Adrenal gland (tissue), 12 donors: ENCODE data around the gene CSNK2B. TPM values are rescaled to one million over a fixed set of nuclear protein-coding genes. Genes with fewer than 3 reads are reported as not detected.
"Not testable (repeated sequence)": the region's sequence is repeated elsewhere in the genome, so short reads cannot be mapped to it uniquely, and the experiment has no call there.

ENCODE experiments used
- DNase-seq, 7 donors: peaks; one replicate each; pipeline ENCODE4 v3.0.0-alpha.2; 2019 to 2020
- H3K27ac ChIP-seq, 5 donors: fragments of 200-600 bp; sonication (generic) in 4 of 5; 1 replicate in 3 of 5; 2 replicates in 2 of 5; pipeline versions ENCODE4 v1.5.1 to v1.8.0; 2016 to 2020; ENCODE audit warnings: mild to moderate bottlenecking in 1 of 5
- H3K27me3 ChIP-seq: fragments of 200-600 bp; 2 replicates; pipeline ENCODE4 v1.8.0; 2021
- H3K36me3 ChIP-seq, 2 donors: fragments of 200-600 bp; replicated peaks in 1 of 2; 1 replicate in 1 of 2; 2 replicates in 1 of 2; pipeline versions ENCODE4 v1.5.1 to v1.8.0; 2018 to 2022
- H3K4me1 ChIP-seq, 2 donors: fragments of 200-600 bp; replicated peaks in 1 of 2; 1 replicate in 1 of 2; 2 replicates in 1 of 2; pipeline versions ENCODE4 v1.5.1 to v1.8.0; 2018 to 2021
- H3K4me3 ChIP-seq, 4 donors: fragments of 200-600 bp; sonication (generic) in 3 of 4; one replicate each; pipeline ENCODE4 v1.5.1; 2016 to 2018
- H3K9me3 ChIP-seq, 3 donors: fragments of 200-600 bp; sonication (generic) in 1 of 3; replicated peaks in 1 of 3; 1 replicate in 2 of 3; 2 replicates in 1 of 3; pipeline versions ENCODE4 v1.5.1 to v1.8.0; 2016 to 2021
- POLR2A ChIP-seq, 2 donors: fragments of 450-650 bp; IDR thresholded peaks; one replicate each; pipeline ENCODE4 v1.6.1; 2017; ENCODE audit warnings: antibody characterized with exemption in 2 of 2, mild to moderate bottlenecking in 2 of 2, moderate library complexity in 1 of 2
- WGBS, 4 donors: extraction: QIAGEN DNeasy Blood & Tissue Kit in 2 of 4; methylation state at CpG; one replicate each; pipeline versions ENCODE4 v1.1.5 to v1.1.7; 2013 to 2017; 5-methylcytosine and 5-hydroxymethylcytosine counted together
- intact Hi-C, 2 donors: fragments of 100-400 bp; cut with DNase I; formaldehyde crosslinking; loops; one replicate each; pipeline versions ENCODE4 v1.14.1 to v1.15.0; 2022 to 2023
- polyA plus RNA-seq, 3 donors: library from polyadenylated mRNA; stranded (reverse); fragments of 200-250 nt in 2 of 3; fragments of 350-450 nt in 1 of 3; fragmentation: Illumina TruSeq in 1 of 3; extraction: RNeasy Lipid Tissue Mini Kit (QIAGEN cat#74804) in 1 of 3; gene quantifications; one replicate each; pipeline ENCODE4 v1.2.3, GENCODE V29; 2013 to 2014
- total RNA-seq, 9 donors: library from RNA; depleted of rRNA in 4 of 9; stranded (reverse); fragments of >200 nt in 4 of 9; fragments of 120-200 nt in 1 of 9; fragmentation: NEBNext Ultra II Directional in 1 of 9; extraction: Animal tissue kit (Norgen Biotek cat#: 25700) in 1 of 9; gene quantifications; one replicate each; pipeline versions ENCODE4 v1.1.0 to v1.2.4, GENCODE V29; 2013 to 2023
- TF ChIP-seq, protein P1 (sequence below), 6 experiments: fragments of 450-650 bp in 4 of 6; fragments of 200-600 bp in 2 of 6; sonication (generic) in 1 of 6; IDR thresholded peaks; 1 replicate in 5 of 6; 2 replicates in 1 of 6; pipeline versions ENCODE4 v1.5.1 to v1.8.0; 2016 to 2021; ENCODE audit warnings: antibody characterized with exemption in 6 of 6, mild to moderate bottlenecking in 2 of 6, moderate library complexity in 1 of 6
- donor health status: healthy with polysubstance abuse.
- donor health status: Bipolar disorder and iron deficiency.
- donor health status: DM: yes; HTN: yes; CAD: no.
- donor health status: DM: no; HTN: no; CAD: no.
- donor health status: DM: no; HTN: no; CAD: no.
- donor health status: DM: yes; HTN: yes; CAD: no.

Gene CSNK2B
- total and polyA plus RNA-seq, 12 donors, result 142 to 324 (median 206) TPM

DNA sequence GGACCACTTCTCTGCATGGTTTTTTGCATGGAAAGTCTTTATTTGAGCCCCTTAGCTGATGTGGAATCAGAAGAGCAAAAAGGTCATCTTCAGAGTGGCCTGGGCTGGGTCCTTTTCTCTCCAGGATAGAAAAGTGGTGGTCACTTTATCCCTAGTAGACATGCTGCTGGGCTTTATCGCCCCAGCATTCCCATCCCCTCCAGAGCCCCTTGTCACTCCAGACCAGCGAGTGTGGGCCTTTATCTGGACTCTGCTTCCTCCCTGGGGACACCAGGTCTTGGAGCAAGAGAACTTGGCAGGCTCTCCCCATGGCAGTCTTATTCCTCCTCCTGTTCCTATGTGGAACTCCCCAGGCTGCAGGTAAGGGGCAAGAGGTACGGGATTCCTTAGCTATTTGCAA, 40.7 kb downstream of the CSNK2B start, which contains the start of gene LY6G6F:
Gene LY6G6F, plus strand, starts transcription at position 268 of the 400 bp plus-strand sequence. Its CDS starts 41 bp downstream, at position 309.
- Histone ChIP-seq H3K27me3 (no peaks in the 10 kb centered on the region), H3K4me1 (peaks cover 7 to 13% of the 10 kb centered on the region in 2 donors), H3K4me3 (no peak within 1 kb of the TSS), H3K36me3 (no peaks in the 10 kb centered on the region), H3K9me3 (no peaks in the 10 kb centered on the region), H3K27ac (peak within 1 kb of the TSS in 1 of 5 donors; percentile 14)
- WGBS, 4 donors, result 55 to 75% (median 68%) methylated on average over 3 of the region's 3 CpGs
- intact Hi-C loops, result no loop called here
- DNase-seq, result no peak
- TF ChIP-seq, protein P1, sequence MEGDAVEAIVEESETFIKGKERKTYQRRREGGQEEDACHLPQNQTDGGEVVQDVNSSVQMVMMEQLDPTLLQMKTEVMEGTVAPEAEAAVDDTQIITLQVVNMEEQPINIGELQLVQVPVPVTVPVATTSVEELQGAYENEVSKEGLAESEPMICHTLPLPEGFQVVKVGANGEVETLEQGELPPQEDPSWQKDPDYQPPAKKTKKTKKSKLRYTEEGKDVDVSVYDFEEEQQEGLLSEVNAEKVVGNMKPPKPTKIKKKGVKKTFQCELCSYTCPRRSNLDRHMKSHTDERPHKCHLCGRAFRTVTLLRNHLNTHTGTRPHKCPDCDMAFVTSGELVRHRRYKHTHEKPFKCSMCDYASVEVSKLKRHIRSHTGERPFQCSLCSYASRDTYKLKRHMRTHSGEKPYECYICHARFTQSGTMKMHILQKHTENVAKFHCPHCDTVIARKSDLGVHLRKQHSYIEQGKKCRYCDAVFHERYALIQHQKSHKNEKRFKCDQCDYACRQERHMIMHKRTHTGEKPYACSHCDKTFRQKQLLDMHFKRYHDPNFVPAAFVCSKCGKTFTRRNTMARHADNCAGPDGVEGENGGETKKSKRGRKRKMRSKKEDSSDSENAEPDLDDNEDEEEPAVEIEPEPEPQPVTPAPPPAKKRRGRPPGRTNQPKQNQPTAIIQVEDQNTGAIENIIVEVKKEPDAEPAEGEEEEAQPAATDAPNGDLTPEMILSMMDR (IDR thresholded peaks at IDR 0.05), result no peak
- no peak for TF ChIP-seq POLR2A (IDR thresholded peaks at IDR 0.05)

DNA sequence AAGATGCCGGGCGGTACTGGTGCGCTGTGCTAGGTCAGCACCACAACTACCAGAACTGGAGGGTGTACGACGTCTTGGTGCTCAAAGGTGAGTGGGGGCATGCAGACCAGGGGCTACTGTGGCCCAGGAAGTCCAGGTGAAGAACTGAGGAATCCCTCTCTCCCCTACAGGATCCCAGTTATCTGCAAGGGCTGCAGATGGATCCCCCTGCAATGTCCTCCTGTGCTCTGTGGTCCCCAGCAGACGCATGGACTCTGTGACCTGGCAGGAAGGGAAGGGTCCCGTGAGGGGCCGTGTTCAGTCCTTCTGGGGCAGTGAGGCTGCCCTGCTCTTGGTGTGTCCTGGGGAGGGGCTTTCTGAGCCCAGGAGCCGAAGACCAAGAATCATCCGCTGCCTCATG, 41.8 kb downstream of the CSNK2B start:
- intact Hi-C loops, result no loop called here
- Histone ChIP-seq H3K4me3 (no peak overlapping the region), H3K27me3 (no peaks in the 10 kb centered on the region), H3K4me1 (peaks cover 0 to 6% of the 10 kb centered on the region in 2 donors), H3K9me3 (no peaks in the 10 kb centered on the region), H3K27ac (no peak overlapping the region), H3K36me3 (no peaks in the 10 kb centered on the region)
- no peak for DNase-seq
- 80 to 92% (median 87%) methylated on average over 1 to 10 of the region's 10 CpGs for WGBS, 4 donors
- TF ChIP-seq, protein P1 (IDR thresholded peaks at IDR 0.05), result no peak
- TF ChIP-seq POLR2A (IDR thresholded peaks at IDR 0.05), result no peak

DNA sequence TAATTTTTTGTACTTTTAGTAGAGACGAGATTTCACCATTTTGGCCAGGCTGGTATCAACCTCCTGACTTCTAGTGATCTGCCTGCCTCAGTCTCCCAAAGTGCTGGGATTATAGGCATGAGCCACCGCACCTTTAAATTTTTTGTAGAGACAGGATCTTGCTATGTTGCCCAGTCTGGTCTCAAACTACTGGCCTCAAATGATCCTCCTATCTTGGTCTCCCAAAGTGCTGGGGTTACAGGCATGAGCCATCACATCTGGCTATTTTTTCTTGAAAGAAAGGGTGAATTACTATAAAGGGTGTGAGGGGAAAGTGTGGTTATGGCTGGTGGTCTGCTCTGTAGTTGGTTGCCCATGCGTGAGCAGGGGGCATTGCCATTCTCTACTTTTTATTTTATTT, 42.3 kb downstream of the CSNK2B start:
- no peaks in the 10 kb centered on the region for H3K36me3 ChIP-seq
- peaks cover 0 to 6% of the 10 kb centered on the region in 2 donors for H3K4me1 ChIP-seq
- H3K27me3 ChIP-seq, result no peaks in the 10 kb centered on the region
- DNase-seq, result no peak
- no peak overlapping the region for H3K27ac ChIP-seq
- intact Hi-C loops, result no loop called here
- TF ChIP-seq POLR2A (IDR thresholded peaks at IDR 0.05), result no peak
- TF ChIP-seq, protein P1 (IDR thresholded peaks at IDR 0.05), result no peak
- 86 to 92% (median 90%) methylated on average over 3 of the region's 3 CpGs for WGBS, 4 donors
- no peaks in the 10 kb centered on the region for H3K9me3 ChIP-seq
- no peak overlapping the region for H3K4me3 ChIP-seq

DNA sequence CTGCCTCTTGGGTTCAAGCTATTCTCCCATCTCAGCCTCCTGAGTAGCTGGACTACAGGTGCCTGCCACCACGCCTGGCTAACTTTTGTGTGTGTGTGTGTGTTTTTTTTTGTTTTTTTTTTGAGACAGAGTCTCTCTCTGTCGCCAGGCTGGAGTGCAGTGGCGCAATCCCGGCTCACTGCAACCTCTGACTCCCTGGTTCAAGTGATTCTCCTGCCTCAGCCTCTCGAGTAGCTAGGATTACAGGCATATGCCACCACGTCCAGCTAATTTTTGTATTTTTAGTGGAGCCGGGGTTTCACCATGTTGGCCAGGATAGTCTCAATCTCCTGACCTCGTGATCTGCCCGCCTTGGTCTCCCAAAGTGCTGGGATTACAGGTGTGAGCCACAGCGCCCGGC, 43.3 kb downstream of the CSNK2B start:
- H3K4me1 ChIP-seq, H3K27ac ChIP-seq, H3K4me3 ChIP-seq, H3K27me3 ChIP-seq, H3K9me3 ChIP-seq, H3K36me3 ChIP-seq, intact Hi-C loops, DNase-seq: not testable (repeated sequence)
- WGBS, 4 donors, result 79 to 94% (median 86%) methylated on average over 10 to 11 of the region's 11 CpGs

DNA sequence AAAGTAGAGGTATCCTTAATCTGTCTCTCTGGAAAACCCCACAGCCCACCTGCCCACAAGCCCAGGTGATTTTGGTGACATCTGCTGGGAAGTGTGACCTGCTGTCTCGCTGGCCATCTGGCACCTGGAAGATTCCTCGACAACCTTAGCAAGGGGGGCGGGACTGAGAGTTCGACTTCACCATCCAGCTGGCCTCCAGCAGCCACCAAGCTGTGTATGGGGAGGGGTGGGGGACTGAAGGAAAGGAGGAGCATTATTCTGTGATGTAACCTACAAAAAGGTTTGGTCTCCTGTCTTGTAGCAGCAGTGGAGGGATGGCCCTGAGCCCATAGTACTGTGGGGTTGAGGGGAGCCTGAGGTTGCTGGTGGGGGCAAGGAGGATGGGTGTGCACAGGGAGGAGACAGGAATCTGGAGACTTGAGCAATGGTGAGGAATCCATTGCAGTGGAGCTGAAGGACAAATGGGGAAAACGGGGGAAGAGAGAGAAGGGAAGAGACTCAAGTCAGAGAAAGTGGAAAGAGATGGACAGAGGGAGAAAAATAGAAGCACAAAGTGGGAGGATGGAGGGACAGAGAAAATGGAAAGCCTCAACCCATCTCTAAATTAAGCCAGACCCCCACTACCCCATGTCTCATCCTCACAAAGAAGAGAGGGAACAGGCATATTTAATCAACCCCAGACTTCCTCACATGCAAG, 44.8 kb downstream of the CSNK2B start:
- Histone ChIP-seq H3K4me3 (no peak overlapping the region), H3K9me3 (no peaks in the 10 kb centered on the region), H3K4me1 (no peaks in the 10 kb centered on the region), H3K36me3 (no peaks in the 10 kb centered on the region), H3K27me3 (no peaks in the 10 kb centered on the region), H3K27ac (no peak overlapping the region)
- intact Hi-C loops, result no loop called here
- DNase-seq, result no peak
- TF ChIP-seq, protein P1 (IDR thresholded peaks at IDR 0.05), result no peak
- no peak for TF ChIP-seq POLR2A (IDR thresholded peaks at IDR 0.05)
- 55 to 65% (median 62%) methylated on average over 5 of the region's 5 CpGs for WGBS, 4 donors
